GM12878 (cell line): ENCODE measurements around the gene AFG1L. TPM values are rescaled to one million over a fixed set of nuclear protein-coding genes. Genes with fewer than 3 reads are reported as not detected.
A peak's percentile ranks its signal among the peaks of the same experiment; 100 is the strongest.

Experiments
- BACH1 ChIP-seq: fragments of 450-650 bp; IDR thresholded peaks from 2 replicates; pipeline ENCODE4 v1.6.1; 2017; ENCODE audit warnings: mild to moderate bottlenecking, borderline replicate concordance
- BCL3 ChIP-seq: IDR thresholded peaks from 2 replicates; pipeline ENCODE4 v1.6.1; 2011; ENCODE audit warnings: borderline replicate concordance, low read depth, mild to moderate bottlenecking, moderate library complexity, low read length; ENCODE audit not compliant: insufficient read depth, poor library complexity, severe bottlenecking
- CBX3 ChIP-seq: fragments of 200-600 bp; sonication (generic); IDR thresholded peaks from 2 replicates; pipeline ENCODE4 v1.6.1; 2016; ENCODE audit warnings: low read depth, borderline replicate concordance
- CEBPZ ChIP-seq: fragments of 150-350 bp; IDR thresholded peaks from 2 replicates; pipeline ENCODE4 v1.6.1; 2016; ENCODE audit warnings: low read depth, low read length
- CHD2 ChIP-seq: IDR thresholded peaks from 2 replicates; pipeline ENCODE4 v1.6.1; 2011; ENCODE audit warnings: low read depth, low read length, improper control_type of control experiment, borderline replicate concordance
- CREM ChIP-seq: IDR thresholded peaks from 2 replicates; pipeline ENCODE4 v1.6.1; 2014; ENCODE audit warnings: antibody characterized with exemption, low read depth
- CUX1 ChIP-seq: IDR thresholded peaks from 2 replicates; pipeline ENCODE4 v1.6.1; 2012; ENCODE audit warnings: improper control_type of control experiment, low read depth, low read length; ENCODE audit not compliant: insufficient replicate concordance
- EZH2 ChIP-seq: IDR thresholded peaks from 2 replicates; pipeline ENCODE4 v1.6.1; 2012; ENCODE audit warnings: low read depth, mild to moderate bottlenecking, control low read depth, inconsistent platforms, low read length, borderline replicate concordance; ENCODE audit not compliant: control insufficient read depth
- MEF2A ChIP-seq: IDR thresholded peaks from 2 replicates; pipeline ENCODE4 v1.6.1; 2011; ENCODE audit warnings: low read depth, mild to moderate bottlenecking, low read length, moderate library complexity; ENCODE audit not compliant: insufficient read depth
- MTA2 ChIP-seq: fragments of 450-650 bp; IDR thresholded peaks from 2 replicates; pipeline ENCODE4 v1.6.1; 2016; ENCODE audit warnings: low read depth, mild to moderate bottlenecking, moderate library complexity
- PRDM15 ChIP-seq: fragments of 450-650 bp; formaldehyde crosslinking; IDR thresholded peaks from 2 replicates; pipeline ENCODE4 v1.4.0; 2020; ENCODE audit warnings: mild to moderate bottlenecking, moderate library complexity
- SMAD1 ChIP-seq: fragments of 450-650 bp; IDR thresholded peaks from 2 replicates; pipeline ENCODE4 v1.6.1; 2018; ENCODE audit warnings: mild to moderate bottlenecking, low read depth; ENCODE audit not compliant: partially characterized antibody
- SREBF1 ChIP-seq: IDR thresholded peaks from 2 replicates; pipeline ENCODE4 v1.6.1; 2012; ENCODE audit warnings: mild to moderate bottlenecking, low read length
- ZBED1 ChIP-seq: IDR thresholded peaks from 2 replicates; pipeline ENCODE4 v1.6.1; 2016; ENCODE audit warnings: borderline replicate concordance
- polyA plus RNA-seq, 11 experiments: library from polyadenylated mRNA; depleted of rRNA in 4 of 11; unstranded in 6 of 11; stranded (reverse) in 5 of 11; fragments of >200 nt; fragmentation: Nextera tagmentation in 4 of 11; fragmentation: Illumina TruSeq in 1 of 11; extraction: Ambion mirVana in 4 of 11; extraction: Trizol in 1 of 11; gene quantifications; 1 replicate in 1 of 11; 2 replicates in 10 of 11; pipeline versions ENCODE4 v1.2.1 to v1.2.3, GENCODE V29; 2011 to 2016; ENCODE audit warnings: inconsistent platforms in 2 of 11, missing spikeins in 2 of 11, low read depth in 1 of 11
- total RNA-seq, 4 experiments: library from RNA; depleted of rRNA in 3 of 4; stranded (reverse); fragments of >200 nt in 3 of 4; fragmentation: Illumina TruSeq in 1 of 4; extraction: Trizol in 1 of 4; gene quantifications; 2 replicates each; pipeline versions ENCODE4 v1.2.1 to v1.2.3, GENCODE V29; 2013 to 2021

The AFG1L gene
- total and polyA plus RNA-seq, 10 of the 15 experiments (the other 5 are each of a cell fraction or from before 2014, with no cell fraction given): 2.3 to 9.0 (median 4.3) TPM

GRCh38 chr6:108294727-108295625 lies at the start of gene AFG1L (continued):
- no peak for TF ChIP-seq CEBPZ
- peak; percentile 55; the same call in 1 of the 2 replicates for TF ChIP-seq CREM
- 0 out of 2 replicates have a peak, but pooled peaks have one; percentile 38 for TF ChIP-seq BACH1
- no peak for TF ChIP-seq BCL3
- TF ChIP-seq CHD2: peak; percentile 32; the same call in 1 of the 2 replicates
- TF ChIP-seq EZH2: no peak
- TF ChIP-seq MEF2A: no peak
- no peak for TF ChIP-seq PRDM15 (CRISPR knock-in tag)
- 0 out of 2 replicates have a peak, but pooled peaks have one; percentile 21 for TF ChIP-seq MTA2
- no peak for TF ChIP-seq CUX1
- peak; percentile 22; the same call in 1 of the 2 replicates for TF ChIP-seq SREBF1
- TF ChIP-seq CBX3: no peak
- TF ChIP-seq SMAD1: no peak
- 0 out of 2 replicates have a peak, but pooled peaks have one; percentile 16 for TF ChIP-seq ZBED1
